ENCODE results near the gene HNF4A. TPM values are rescaled to one million over a fixed set of nuclear protein-coding genes. Genes with fewer than 3 reads are reported as not detected.

Gene HNF4A
- total RNA-seq, 3 donors from 2014 or later (not counting 1 experiment from before 2014, with no cell fraction given): not detected

- 2% methylated on average over 70 of the region's 70 CpGs for WGBS (ENCODE audit: insufficient coverage)
- H3K4me3 Mint-ChIP-seq: peak within 1 kb of the TSS; percentile 97
- H3K4me3 ChIP-seq (ENCODE audit: low read length): peak within 1 kb of the TSS; percentile 96
These were observed 44.5 kb upstream of the HNF4A start, which contains the start of gene FITM2 for GRCh38 chr20:44310664-44311639. TSS of gene FITM2 (minus strand) at chr20:44311202. CDS start at chr20:44311148, 54 bp downstream.

DNA sequence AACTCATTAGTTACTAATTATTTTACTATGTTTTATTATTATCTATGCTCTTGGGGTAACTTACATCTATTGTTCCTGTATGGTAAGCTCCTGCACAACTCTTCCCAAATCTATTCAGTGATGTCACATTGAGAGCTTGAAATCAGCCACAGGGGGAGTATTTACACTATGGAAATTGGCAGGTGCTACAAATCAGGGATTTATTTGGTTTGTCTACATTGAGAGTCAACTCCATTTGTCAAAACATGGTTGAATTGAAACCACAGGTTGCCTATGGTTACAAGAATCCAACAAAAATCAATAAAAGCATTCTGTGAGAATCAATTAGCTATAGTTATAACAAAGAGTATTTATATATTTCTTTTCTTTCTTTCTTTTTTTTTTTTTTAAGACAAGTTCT, 40.6 kb upstream of the HNF4A start:
- Histone ChIP-seq H3K4me1 (ENCODE audit: control insufficient read depth, insufficient read depth, low read length) (peaks cover 14% of the 10 kb centered on the region), H3K27ac (ENCODE audit: low read length) (no peak overlapping the region), H3K36me3 (ENCODE audit: control insufficient read depth, insufficient read depth, low read length) (no peaks in the 10 kb centered on the region), H3K27me3 (ENCODE audit: control insufficient read depth, insufficient read depth, low read length) (peaks cover 2% of the 10 kb centered on the region), H3K4me3 (ENCODE audit: low read length) (no peak overlapping the region), H3K9me3 (ENCODE audit: control insufficient read depth, insufficient read depth, low read length) (no peaks in the 10 kb centered on the region)
- Mint-ChIP-seq H3K9me3 (no peaks in the 10 kb centered on the region), H3K36me3 (no peaks in the 10 kb centered on the region), H3K27ac (no peak overlapping the region), H3K4me1 (peaks cover 14 to 16% of the 10 kb centered on the region in 2 donors), H3K4me3 (no peak overlapping the region), H3K27me3 (ENCODE audit: low read depth in 2 of 2) (peaks cover 0 to 7% of the 10 kb centered on the region in 2 donors)
- no peak for ATAC-seq
- intact Hi-C loops (cut with micrococcal nuclease): no loop called here
- no peak for DNase-seq
- TF ChIP-seq, protein P1, sequence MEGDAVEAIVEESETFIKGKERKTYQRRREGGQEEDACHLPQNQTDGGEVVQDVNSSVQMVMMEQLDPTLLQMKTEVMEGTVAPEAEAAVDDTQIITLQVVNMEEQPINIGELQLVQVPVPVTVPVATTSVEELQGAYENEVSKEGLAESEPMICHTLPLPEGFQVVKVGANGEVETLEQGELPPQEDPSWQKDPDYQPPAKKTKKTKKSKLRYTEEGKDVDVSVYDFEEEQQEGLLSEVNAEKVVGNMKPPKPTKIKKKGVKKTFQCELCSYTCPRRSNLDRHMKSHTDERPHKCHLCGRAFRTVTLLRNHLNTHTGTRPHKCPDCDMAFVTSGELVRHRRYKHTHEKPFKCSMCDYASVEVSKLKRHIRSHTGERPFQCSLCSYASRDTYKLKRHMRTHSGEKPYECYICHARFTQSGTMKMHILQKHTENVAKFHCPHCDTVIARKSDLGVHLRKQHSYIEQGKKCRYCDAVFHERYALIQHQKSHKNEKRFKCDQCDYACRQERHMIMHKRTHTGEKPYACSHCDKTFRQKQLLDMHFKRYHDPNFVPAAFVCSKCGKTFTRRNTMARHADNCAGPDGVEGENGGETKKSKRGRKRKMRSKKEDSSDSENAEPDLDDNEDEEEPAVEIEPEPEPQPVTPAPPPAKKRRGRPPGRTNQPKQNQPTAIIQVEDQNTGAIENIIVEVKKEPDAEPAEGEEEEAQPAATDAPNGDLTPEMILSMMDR (IDR thresholded peaks at IDR 0.05): no peak

More at GRCh38 chr20:44310664-44311639, 44.5 kb upstream of the HNF4A start, which contains the start of gene FITM2:
- Histone ChIP-seq H3K4me1 (ENCODE audit: control insufficient read depth, insufficient read depth, low read length) (peaks cover 18% of the 10 kb centered on the region), H3K27ac (ENCODE audit: low read length) (peak within 1 kb of the TSS; percentile 34), H3K9me3 (ENCODE audit: control insufficient read depth, insufficient read depth, low read length) (no peaks in the 10 kb centered on the region), H3K27me3 (ENCODE audit: control insufficient read depth, insufficient read depth, low read length) (no peaks in the 10 kb centered on the region), H3K36me3 (ENCODE audit: control insufficient read depth, insufficient read depth, low read length) (peaks cover 3% of the 10 kb centered on the region)
- peak within 1 kb of the TSS; percentile 86 to 95 for H3K27ac Mint-ChIP-seq
- peaks cover 24 to 28% of the 10 kb centered on the region in 2 donors for H3K4me1 Mint-ChIP-seq
- peak; percentile 98 to 99 for DNase-seq
- no peaks in the 10 kb centered on the region for H3K9me3 Mint-ChIP-seq
- ATAC-seq: peak; percentile 95 to 97 (median 95)
- no peaks in the 10 kb centered on the region for H3K27me3 Mint-ChIP-seq (ENCODE audit: low read depth in 2 of 2)
- intact Hi-C loops (cut with micrococcal nuclease): loop anchor here (1.0 kb wide), 1 partner anchor 94 kb away; no protein-coding TSS in a partner anchor
- TF ChIP-seq, protein P1 (IDR thresholded peaks at IDR 0.05): peak; percentile 90
- no peaks in the 10 kb centered on the region for H3K36me3 Mint-ChIP-seq

DNA sequence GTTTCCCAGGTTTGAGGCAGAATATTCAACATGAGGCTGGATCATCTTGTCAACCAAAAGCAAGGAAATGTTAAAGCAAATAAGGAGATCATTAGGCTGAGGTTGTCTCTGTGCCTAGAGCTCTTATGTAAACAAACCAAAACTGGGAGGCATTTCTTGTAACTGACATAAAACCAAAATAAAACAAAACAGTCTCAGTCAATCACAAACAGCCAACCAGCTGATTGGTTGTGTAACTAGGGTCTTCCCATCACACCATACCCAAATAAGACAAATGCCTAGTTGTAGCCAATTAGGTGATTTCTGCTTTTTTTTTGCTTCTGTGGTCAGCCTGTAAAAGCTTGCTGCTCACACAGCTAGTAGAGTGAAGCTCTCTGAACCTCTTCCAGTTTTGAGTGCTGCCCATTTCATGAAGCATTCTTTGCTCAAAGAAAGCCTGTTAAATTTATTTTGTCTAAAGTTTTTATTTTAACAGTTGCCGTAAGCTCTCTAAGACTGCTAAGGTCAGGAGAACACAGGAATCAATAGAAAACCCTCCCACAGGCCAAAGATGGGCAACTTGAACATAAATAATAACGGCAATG, 35.6 kb upstream of the HNF4A start:
- no peaks in the 10 kb centered on the region for H3K4me1 Mint-ChIP-seq
- intact Hi-C loops (cut with micrococcal nuclease): no loop called here
- DNase-seq: no peak

More for the DNA sequence above, 35.6 kb upstream of the HNF4A start:
- H3K27ac ChIP-seq (ENCODE audit: low read length): no peak overlapping the region
- peaks cover 2% of the 10 kb centered on the region for H3K27me3 ChIP-seq (ENCODE audit: control insufficient read depth, insufficient read depth, low read length)
- no peak overlapping the region for H3K4me3 ChIP-seq (ENCODE audit: low read length)
- 92% methylated on average over 2 of the region's 2 CpGs for WGBS (ENCODE audit: insufficient coverage)
- ATAC-seq: no peak
- Mint-ChIP-seq H3K9me3 (no peaks in the 10 kb centered on the region), H3K27me3 (ENCODE audit: low read depth in 2 of 2) (peaks cover 5 to 10% of the 10 kb centered on the region in 2 donors), H3K36me3 (no peaks in the 10 kb centered on the region), H3K4me3 (no peak overlapping the region), H3K27ac (no peak overlapping the region)
- no peaks in the 10 kb centered on the region for H3K36me3 ChIP-seq (ENCODE audit: control insufficient read depth, insufficient read depth, low read length)
- no peaks in the 10 kb centered on the region for H3K9me3 ChIP-seq (ENCODE audit: control insufficient read depth, insufficient read depth, low read length)
- H3K4me1 ChIP-seq (ENCODE audit: control insufficient read depth, insufficient read depth, low read length): no peaks in the 10 kb centered on the region
- TF ChIP-seq, protein P1 (IDR thresholded peaks at IDR 0.05): no peak
